Midbrain (tissue), 1 donor: ENCODE measurements around the gene COX6A1.

Experiments
- DNase-seq: peaks from one replicate; lab custom pipeline; 2025; lab: John Stamatoyannopoulos, UW

COX6A1 gene

DNA sequence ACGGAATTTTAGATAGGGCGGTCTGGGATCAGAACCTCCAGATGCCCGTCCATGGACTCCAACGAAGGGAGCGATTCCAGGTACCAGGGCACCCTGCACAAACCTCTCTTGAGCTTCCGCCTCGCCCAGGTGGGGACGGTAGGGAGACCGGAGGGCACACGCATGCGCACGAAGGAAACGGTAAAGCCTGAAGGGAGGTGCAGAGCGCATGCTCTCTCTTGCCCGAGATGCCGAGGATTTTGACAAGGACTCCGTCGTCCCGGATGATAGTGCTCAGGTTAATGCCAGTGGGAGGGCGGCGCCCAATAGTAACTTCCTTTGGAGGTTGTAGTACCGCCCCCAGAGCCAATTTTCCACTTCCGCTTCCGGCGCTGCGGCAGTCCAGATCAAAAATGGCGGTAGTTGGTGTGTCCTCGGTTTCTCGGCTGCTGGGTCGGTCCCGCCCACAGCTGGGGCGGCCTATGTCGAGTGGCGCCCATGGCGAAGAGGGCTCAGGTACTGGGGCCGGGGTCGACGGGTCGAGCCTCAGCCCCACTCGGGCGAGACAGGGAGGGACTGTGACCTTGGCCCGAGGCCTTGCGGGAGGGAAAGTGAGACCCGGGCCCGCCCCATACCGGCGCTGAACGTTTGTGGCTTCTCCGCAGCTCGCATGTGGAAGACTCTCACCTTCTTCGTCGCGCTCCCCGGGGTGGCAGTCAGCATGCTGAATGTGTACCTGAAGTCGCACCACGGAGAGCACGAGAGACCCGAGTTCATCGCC is at the start of gene COX6A1:
COX6A1 (plus strand) TSS at position 379 of the 760 bp plus-strand sequence; CDS start at position 393, 14 bp downstream.
- DNase-seq, result peak; percentile 94

GRCh38 chr12:120388691-120389481 is 49.0 kb upstream of the COX6A1 start:
- DNase-seq, result peak; percentile 59

GRCh38 chr12:120390540-120391120 is 47.3 kb upstream of the COX6A1 start:
- DNase-seq, result no peak

DNA sequence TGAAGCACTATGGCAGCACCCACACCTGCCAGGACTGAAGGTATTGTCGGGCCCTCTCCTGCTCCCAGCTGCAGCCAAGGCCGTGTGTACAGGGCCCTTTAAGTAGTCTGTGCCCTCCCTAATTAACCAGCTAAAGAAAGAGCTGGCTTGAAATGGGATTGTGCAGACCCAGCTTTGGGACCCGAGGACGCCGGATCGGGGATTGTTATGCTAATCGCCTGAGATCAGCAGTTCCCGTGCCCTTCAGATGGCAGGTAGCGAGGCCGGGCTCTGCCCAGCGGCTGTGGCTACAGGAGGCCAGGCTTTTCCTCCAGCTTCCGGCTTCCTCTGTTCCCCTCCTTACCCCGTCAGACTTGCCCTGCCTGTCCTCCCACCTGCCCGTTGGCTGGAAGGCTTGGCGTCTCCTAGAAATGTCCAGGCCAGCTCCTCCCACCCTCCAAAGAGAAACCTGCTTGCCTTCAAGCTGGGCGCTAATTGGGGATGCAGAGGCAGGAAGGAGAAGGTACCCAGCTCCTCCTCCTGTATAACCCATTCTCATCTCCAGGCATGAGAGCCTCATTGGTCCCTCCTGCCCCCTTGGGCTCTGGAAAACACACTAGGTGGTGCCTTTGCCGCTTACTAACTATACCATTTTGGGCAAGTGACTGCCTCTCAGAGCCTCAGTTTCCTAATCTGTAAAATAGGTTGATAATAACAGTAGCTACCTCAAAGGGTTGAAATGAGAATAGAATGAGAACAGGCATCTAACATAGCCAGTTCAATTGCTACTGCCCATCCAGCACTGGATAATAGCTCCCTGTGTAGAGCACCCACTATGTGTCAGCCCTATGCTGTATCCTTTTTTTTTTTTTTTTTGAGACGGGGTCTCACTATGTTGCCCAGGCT is 43.2 kb upstream of the COX6A1 start:
- no peak for DNase-seq

DNA sequence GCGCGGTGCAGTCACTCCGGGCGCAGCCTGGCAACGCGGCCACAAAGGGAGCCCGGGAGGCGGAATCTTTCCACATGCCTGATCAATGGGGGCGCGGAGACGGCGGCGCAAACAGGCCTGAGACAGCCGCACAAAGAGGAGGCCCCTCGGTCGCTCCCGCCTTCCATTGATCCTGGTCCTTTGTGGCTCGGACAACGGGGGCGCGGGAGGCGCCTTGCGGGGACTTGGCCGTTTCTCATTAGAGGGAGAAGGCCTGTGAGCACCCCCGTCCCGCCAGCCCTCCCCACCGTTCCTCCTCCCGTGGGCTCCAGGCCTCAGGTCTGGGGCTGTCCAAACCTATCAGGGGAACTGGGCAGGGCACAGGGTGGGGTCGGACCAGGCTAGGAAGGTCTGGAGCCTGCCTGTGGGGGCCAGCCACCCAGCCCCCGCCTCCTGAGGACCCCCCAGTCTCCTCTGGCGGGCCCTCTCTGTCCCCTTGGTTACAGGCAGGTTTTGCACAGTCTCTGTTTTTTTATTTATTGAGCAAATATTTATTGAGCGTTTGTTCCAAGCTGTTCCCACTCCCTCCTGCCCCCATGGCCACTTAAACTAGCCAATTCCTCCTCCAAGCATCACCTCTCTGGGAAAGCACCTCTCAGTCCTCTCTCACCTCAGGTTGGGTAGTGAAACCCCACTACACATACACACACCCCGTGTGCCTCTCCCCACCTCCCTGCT is 39.9 kb upstream of the COX6A1 start:
- peak; percentile 29 for DNase-seq

GRCh38 chr12:120399531-120399930 is 38.4 kb upstream of the COX6A1 start:
- no peak for DNase-seq

DNA sequence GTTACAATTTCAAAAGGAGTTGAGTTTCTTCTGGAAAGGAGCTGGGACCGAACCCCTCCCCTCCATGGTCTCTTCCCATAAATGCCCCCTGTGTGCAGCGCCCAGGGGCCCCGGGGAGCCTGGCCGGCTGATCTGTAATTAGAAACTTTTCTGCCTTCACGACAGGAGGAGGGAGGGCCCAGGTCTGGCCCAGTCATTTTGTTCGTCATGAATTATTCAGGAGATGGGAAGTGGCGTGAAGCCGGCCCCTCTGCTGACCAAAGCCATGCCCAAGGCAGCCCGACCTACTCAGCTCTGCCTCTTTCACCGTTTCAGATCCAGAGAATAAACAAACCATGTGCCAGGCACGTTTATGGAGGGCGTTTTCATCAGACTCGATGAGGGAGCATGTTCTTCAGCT is 35.7 kb upstream of the COX6A1 start:
- peak; percentile 13 for DNase-seq

- DNase-seq, result no peak
These were observed 34.0 kb upstream of the COX6A1 start for GRCh38 chr12:120403869-120404268.

DNA sequence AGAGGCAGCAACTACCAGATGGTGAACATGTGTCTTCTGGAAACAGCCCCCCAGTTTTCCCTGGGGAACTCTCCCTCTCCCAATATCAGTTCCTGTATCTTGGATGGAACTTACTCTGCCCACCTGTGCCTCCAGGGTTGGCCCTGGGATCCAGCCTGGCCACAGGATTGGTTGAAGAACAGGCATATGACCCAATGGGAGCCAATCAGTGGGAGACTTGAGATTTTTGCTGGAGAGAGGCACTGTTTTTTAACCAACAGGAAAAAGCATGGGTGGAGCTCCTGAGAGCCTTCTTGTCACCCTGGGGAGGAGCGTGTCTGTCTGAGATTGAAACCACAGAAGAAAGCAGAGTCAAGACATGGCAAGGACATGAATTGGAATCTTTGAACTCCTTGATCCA is 33.6 kb upstream of the COX6A1 start:
- DNase-seq, result no peak

- no peak for DNase-seq
These were observed 31.8 kb upstream of the COX6A1 start for GRCh38 chr12:120406069-120406468.

- no peak for DNase-seq
These were observed 31.4 kb upstream of the COX6A1 start for GRCh38 chr12:120406553-120406952.

DNA sequence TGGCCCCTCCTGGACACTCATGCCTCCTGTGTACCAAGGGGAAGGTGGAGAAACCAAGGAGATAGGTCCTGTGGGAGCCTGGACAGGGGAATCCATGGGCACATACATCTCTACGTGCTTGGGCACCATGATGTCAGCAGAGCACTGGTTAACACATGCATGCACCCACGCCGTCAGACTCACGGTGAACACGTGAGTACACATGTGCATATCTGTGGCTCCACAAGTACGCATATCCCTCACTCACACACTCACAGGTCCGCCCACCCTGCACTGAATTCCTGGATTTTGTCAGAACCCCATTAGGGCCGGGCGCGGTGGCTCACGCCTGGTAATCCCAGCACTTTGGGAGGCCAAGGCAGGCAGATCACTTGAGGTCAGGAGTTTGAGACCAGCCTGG is 29.1 kb upstream of the COX6A1 start:
- DNase-seq, result no peak

DNA sequence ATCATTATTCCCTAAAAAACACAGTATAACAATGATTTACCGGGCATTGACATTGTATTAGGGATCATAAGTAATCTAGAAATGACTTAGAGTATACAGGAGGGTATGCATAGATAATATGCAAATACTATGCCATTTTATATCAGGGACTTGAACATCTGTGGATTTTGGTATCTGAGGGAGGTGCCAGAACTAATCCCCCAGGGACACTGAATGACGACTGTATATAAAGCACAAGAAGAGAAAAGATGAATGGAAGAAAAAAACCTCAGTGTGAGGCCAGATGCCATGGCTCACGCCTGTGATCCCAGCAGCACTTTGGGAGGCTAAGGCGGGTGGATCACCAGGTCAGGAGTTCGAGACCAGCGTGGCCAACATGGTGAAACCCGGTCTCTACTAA is 25.5 kb upstream of the COX6A1 start:
- DNase-seq, result no peak

- peak; percentile 66 for DNase-seq
These were observed 23.8 kb upstream of the COX6A1 start for GRCh38 chr12:120413901-120414695.

DNA sequence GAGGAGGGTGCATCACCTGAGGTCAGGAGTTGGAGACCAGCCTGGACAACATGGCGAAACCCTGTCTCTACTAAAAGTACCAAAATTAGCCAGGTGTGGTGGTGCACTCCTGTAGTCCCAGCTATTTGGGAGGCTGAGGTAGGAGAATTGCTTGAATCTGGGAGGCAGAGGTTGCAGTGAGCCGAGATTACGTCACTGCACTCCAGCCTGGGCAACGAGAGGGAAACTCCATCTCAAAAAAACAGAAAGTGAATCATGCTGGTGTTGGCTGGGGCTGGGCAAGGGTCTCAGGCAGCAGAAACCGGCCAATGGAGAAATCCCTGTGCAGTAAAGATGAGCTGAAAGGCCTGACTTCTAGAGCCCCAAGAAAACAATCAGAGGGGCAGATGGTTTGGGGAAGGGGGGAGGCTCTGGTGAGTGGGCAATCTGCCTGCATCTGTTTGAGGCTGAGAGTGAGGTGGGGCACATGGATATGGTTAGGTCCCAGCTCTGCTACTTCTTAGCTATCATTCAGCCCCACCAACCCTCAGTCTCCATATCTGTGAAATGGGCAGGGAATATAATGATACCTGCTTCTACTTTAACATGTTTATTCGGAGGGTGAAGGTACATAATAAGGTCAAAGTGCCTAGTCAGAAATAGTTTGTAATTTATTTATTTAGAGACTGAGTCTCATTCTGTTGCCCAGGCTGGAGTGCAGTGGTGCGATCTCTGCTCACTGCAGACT is 21.3 kb upstream of the COX6A1 start:
- DNase-seq, result no peak

- DNase-seq, result no peak
These were observed 19.9 kb upstream of the COX6A1 start for GRCh38 chr12:120417917-120418580.

- no peak for DNase-seq
These were observed 16.2 kb upstream of the COX6A1 start for GRCh38 chr12:120421701-120422100.

- no peak for DNase-seq
These were observed 14.9 kb upstream of the COX6A1 start for GRCh38 chr12:120422892-120423456.

- DNase-seq, result no peak
These were observed 12.1 kb upstream of the COX6A1 start for GRCh38 chr12:120425797-120426196.
